Esophagus muscularis mucosa (tissue), 4 donors: ENCODE data around the gene GDF10. TPM values are rescaled to one million over a fixed set of nuclear protein-coding genes. Genes with fewer than 3 reads are reported as not detected.

Experiments used
- DNase-seq: peaks from one replicate; pipeline ENCODE4 v3.0.0-alpha.2; 2017; ENCODE audit errors: extremely low spot score
- H3K27ac ChIP-seq, 4 donors: fragments of 200-600 bp; sonication (generic); replicated peaks in 1 of 4; 1 replicate in 3 of 4; 2 replicates in 1 of 4; pipeline ENCODE4 v1.5.1; 2016 to 2019; ENCODE audit warnings: mild to moderate bottlenecking in 1 of 4
- H3K27me3 ChIP-seq, 4 donors: fragments of 200-600 bp; sonication (generic); one replicate each; pipeline versions ENCODE4 v1.5.1 to v1.6.0; 2016 to 2019
- H3K36me3 ChIP-seq, 4 donors: fragments of 200-600 bp; sonication (generic); one replicate each; pipeline ENCODE4 v1.5.1; 2016 to 2019
- H3K4me1 ChIP-seq, 4 donors: fragments of 200-600 bp; sonication (generic); one replicate each; pipeline ENCODE4 v1.5.1; 2016 to 2019
- H3K4me3 ChIP-seq, 4 donors: fragments of 200-600 bp; sonication (generic); 1 replicate in 2 of 4; 2 replicates in 2 of 4; pipeline ENCODE4 v1.5.1; 2016 to 2019; ENCODE audit warnings: mild to moderate bottlenecking in 4 of 4, moderate library complexity in 1 of 4
- H3K9me3 ChIP-seq, 4 donors: fragments of 200-600 bp; sonication (generic); 1 replicate in 3 of 4; 2 replicates in 1 of 4; pipeline ENCODE4 v1.5.1; 2016 to 2019
- EP300 ChIP-seq: sonication (generic); formaldehyde crosslinking; IDR thresholded peaks from one replicate; pipeline ENCODE4 v1.6.1; 2017; ENCODE audit warnings: antibody characterized with exemption
- POLR2A ChIP-seq: fragments of 450-650 bp; IDR thresholded peaks from one replicate; pipeline ENCODE4 v1.6.1; 2017; ENCODE audit warnings: antibody characterized with exemption, moderate library complexity, mild to moderate bottlenecking, low read depth
- POLR2AphosphoS5 ChIP-seq, 2 donors: sonication (generic); formaldehyde crosslinking; IDR thresholded peaks; one replicate each; pipeline ENCODE4 v1.6.1; 2017; ENCODE audit warnings: antibody characterized with exemption in 2 of 2
- WGBS: methylation state at CpG from one replicate; pipeline ENCODE4 v1.1.5; 2018; 5-methylcytosine and 5-hydroxymethylcytosine counted together
- intact Hi-C: fragments of 100-400 bp; cut with DNase I; formaldehyde crosslinking; loops from one replicate; pipeline ENCODE4 v1.15.1; 2023
- total RNA-seq, 4 donors: library from RNA; depleted of rRNA; stranded (reverse); fragments of >200 nt; gene quantifications; one replicate each; pipeline versions ENCODE4 v1.1.0 to v1.2.1, GENCODE V29; 2016
- TF ChIP-seq, protein P1 (sequence below), 3 experiments: fragments of 200-600 bp in 2 of 3; fragments of 450-650 bp in 1 of 3; sonication (generic) in 2 of 3; IDR thresholded peaks; one replicate each; pipeline ENCODE4 v1.5.1; 2017 to 2019; ENCODE audit warnings: antibody characterized with exemption in 3 of 3, mild to moderate bottlenecking in 2 of 3, moderate library complexity in 1 of 3

The GDF10 gene
- total RNA-seq, 4 donors from 2014 or later = 5.6 to 33.3 (median 29.5) TPM

- Histone ChIP-seq H3K36me3 (no peaks in the 10 kb centered on the region), H3K9me3 (no peaks in the 10 kb centered on the region), H3K27me3 (peaks cover 0 to 49% (median 10%) of the 10 kb centered on the region in 4 donors), H3K27ac (peak overlapping the region in 3 of 4 donors; percentile 36 to 63 (median 45)), H3K4me1 (peaks cover 4 to 36% (median 21%) of the 10 kb centered on the region in 4 donors), H3K4me3 (peak overlapping the region; percentile 52 to 62 (median 55))
- DNase-seq = no peak
- WGBS = 8% methylated on average over 27 of the region's 57 CpGs
- TF ChIP-seq EP300 = no peak
- TF ChIP-seq, protein P1, sequence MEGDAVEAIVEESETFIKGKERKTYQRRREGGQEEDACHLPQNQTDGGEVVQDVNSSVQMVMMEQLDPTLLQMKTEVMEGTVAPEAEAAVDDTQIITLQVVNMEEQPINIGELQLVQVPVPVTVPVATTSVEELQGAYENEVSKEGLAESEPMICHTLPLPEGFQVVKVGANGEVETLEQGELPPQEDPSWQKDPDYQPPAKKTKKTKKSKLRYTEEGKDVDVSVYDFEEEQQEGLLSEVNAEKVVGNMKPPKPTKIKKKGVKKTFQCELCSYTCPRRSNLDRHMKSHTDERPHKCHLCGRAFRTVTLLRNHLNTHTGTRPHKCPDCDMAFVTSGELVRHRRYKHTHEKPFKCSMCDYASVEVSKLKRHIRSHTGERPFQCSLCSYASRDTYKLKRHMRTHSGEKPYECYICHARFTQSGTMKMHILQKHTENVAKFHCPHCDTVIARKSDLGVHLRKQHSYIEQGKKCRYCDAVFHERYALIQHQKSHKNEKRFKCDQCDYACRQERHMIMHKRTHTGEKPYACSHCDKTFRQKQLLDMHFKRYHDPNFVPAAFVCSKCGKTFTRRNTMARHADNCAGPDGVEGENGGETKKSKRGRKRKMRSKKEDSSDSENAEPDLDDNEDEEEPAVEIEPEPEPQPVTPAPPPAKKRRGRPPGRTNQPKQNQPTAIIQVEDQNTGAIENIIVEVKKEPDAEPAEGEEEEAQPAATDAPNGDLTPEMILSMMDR (IDR thresholded peaks at IDR 0.05) = peak in 1 of 3 experiments; percentile 4
- intact Hi-C loops = no loop called here
Measured at GRCh38 chr10:47300429-47300931, 483 bp downstream of the GDF10 start.

- TF ChIP-seq POLR2A (no peak), POLR2AphosphoS5 (IDR thresholded peaks at IDR 0.05) (no peak), EP300 (no peak)
- TF ChIP-seq, protein P1 (IDR thresholded peaks at IDR 0.05) = no peak
- Histone ChIP-seq H3K9me3 (no peaks in the 10 kb centered on the region), H3K27ac (no peak overlapping the region), H3K27me3 (peaks cover 0 to 51% (median 10%) of the 10 kb centered on the region in 4 donors), H3K36me3 (no peaks in the 10 kb centered on the region), H3K4me3 (peak overlapping the region; percentile 52 to 62 (median 55)), H3K4me1 (peaks cover 4 to 32% (median 21%) of the 10 kb centered on the region in 4 donors)
- WGBS = 74% methylated on average over 2 of the region's 2 CpGs
- intact Hi-C loops = no loop called here
- DNase-seq = no peak
Measured at GRCh38 chr10:47301833-47302232, 1.8 kb downstream of the GDF10 start.

- DNase-seq = no peak
- Histone ChIP-seq H3K27me3 (peaks cover 0 to 51% (median 10%) of the 10 kb centered on the region in 4 donors), H3K9me3 (no peaks in the 10 kb centered on the region), H3K36me3 (no peaks in the 10 kb centered on the region), H3K4me3 (no peak overlapping the region), H3K4me1 (peaks cover 4 to 26% (median 17%) of the 10 kb centered on the region in 4 donors), H3K27ac (no peak overlapping the region)
- TF ChIP-seq EP300 = no peak
- no peak for TF ChIP-seq POLR2A
- TF ChIP-seq POLR2AphosphoS5 (IDR thresholded peaks at IDR 0.05) = no peak
- TF ChIP-seq, protein P1 (IDR thresholded peaks at IDR 0.05) = no peak
- intact Hi-C loops = no loop called here
- WGBS = 88% methylated on average over 6 of the region's 7 CpGs
Measured at GRCh38 chr10:47303105-47303504, 3.1 kb downstream of the GDF10 start.

DNA sequence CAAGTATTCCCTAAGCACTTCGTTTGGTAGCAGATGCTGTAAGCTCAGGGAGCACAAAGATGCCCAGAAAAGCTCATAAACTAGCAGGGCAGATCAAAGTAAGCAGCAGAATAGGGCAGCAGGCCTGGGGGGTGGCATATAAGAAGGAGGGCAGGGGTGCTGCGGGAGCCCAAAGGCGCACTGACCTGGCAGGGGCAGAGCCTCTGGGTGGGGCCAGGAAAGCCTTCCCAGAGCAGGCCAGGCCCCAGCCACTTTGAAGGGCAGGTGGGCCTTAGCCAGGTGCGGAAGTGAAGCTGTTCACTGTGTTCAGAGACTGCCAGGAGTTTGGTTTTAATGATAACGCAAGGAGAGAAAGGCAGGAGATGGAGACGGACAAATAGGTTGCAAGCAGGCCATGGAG lies 3.9 kb downstream of the GDF10 start:
- no peak for DNase-seq
- H3K36me3 ChIP-seq = no peaks in the 10 kb centered on the region
- no peak overlapping the region for H3K27ac ChIP-seq
- intact Hi-C loops = no loop called here
- 89% methylated on average over 6 of the region's 6 CpGs for WGBS
- H3K9me3 ChIP-seq = no peaks in the 10 kb centered on the region
- H3K4me1 ChIP-seq = peaks cover 4 to 21% (median 17%) of the 10 kb centered on the region in 4 donors
- TF ChIP-seq, protein P1 (IDR thresholded peaks at IDR 0.05) = no peak
- TF ChIP-seq POLR2AphosphoS5 (IDR thresholded peaks at IDR 0.05) (no peak), EP300 (no peak), POLR2A (no peak)
- H3K4me3 ChIP-seq = no peak overlapping the region
- peaks cover 0 to 51% (median 10%) of the 10 kb centered on the region in 4 donors for H3K27me3 ChIP-seq

GRCh38 chr10:47305566-47305965 lies 5.6 kb downstream of the GDF10 start:
- Histone ChIP-seq H3K9me3 (no peaks in the 10 kb centered on the region), H3K27me3 (peaks cover 0 to 43% (median 8%) of the 10 kb centered on the region in 4 donors), H3K27ac (no peak overlapping the region), H3K4me3 (no peak overlapping the region), H3K36me3 (no peaks in the 10 kb centered on the region), H3K4me1 (peaks cover 2 to 6% (median 5%) of the 10 kb centered on the region in 4 donors)
- TF ChIP-seq, protein P1 (IDR thresholded peaks at IDR 0.05) = no peak
- TF ChIP-seq EP300 (no peak), POLR2A (no peak), POLR2AphosphoS5 (IDR thresholded peaks at IDR 0.05) (no peak)
- intact Hi-C loops = no loop called here
- no peak for DNase-seq
- WGBS = 58% methylated on average over 2 of the region's 2 CpGs
